GM12892 (cell line): ENCODE results near the gene GALR2.

Experiments used
- POLR2A ChIP-seq: IDR thresholded peaks from 2 replicates; pipeline ENCODE4 v1.6.1; 2011; ENCODE audit warnings: low read depth, low read length, control low read depth
- POLR2AphosphoS5 ChIP-seq: IDR thresholded peaks from 2 replicates; pipeline ENCODE4 v1.6.1; 2011; ENCODE audit warnings: low read depth, low read length, control low read depth
- TAF1 ChIP-seq: IDR thresholded peaks from 2 replicates; pipeline ENCODE4 v1.6.1; 2011; ENCODE audit warnings: low read depth, mild to moderate bottlenecking, control low read depth, low read length, borderline replicate concordance

- no peak for TF ChIP-seq POLR2A
- TF ChIP-seq POLR2AphosphoS5: no peak
- TF ChIP-seq TAF1: no peak
These were observed 41.4 kb upstream of the GALR2 start for GRCh38 chr17:76033139-76033538.
